Tibial nerve (tissue), 4 donors: ENCODE measurements around the gene TMEM109. TPM values are rescaled to one million over a fixed set of nuclear protein-coding genes. Genes with fewer than 3 reads are reported as not detected.

Experiments
- DNase-seq, 2 donors: peaks; one replicate each; pipeline ENCODE4 v3.0.0-alpha.2; 2019; ENCODE audit warnings: low spot score in 2 of 2
- H3K27ac ChIP-seq, 4 donors: fragments of 200-600 bp; sonication (generic) in 3 of 4; one replicate each; pipeline ENCODE4 v1.5.1; 2017 to 2019; ENCODE audit warnings: mild to moderate bottlenecking in 1 of 4
- H3K27me3 ChIP-seq, 2 donors: fragments of 200-600 bp; sonication (generic) in 1 of 2; one replicate each; pipeline versions ENCODE4 v1.5.1 to v1.6.0; 2017 to 2019
- H3K36me3 ChIP-seq, 3 donors: fragments of 200-600 bp; sonication (generic); one replicate each; pipeline ENCODE4 v1.5.1; 2018 to 2019
- H3K4me1 ChIP-seq, 4 donors: fragments of 200-600 bp; sonication (generic) in 3 of 4; one replicate each; pipeline ENCODE4 v1.5.1; 2017 to 2019
- H3K4me3 ChIP-seq, 4 donors: fragments of 200-600 bp; sonication (generic) in 3 of 4; one replicate each; pipeline ENCODE4 v1.5.1; 2017 to 2019; ENCODE audit warnings: mild to moderate bottlenecking in 1 of 4, moderate library complexity in 1 of 4
- H3K9me3 ChIP-seq, 4 donors: fragments of 200-600 bp; sonication (generic) in 3 of 4; one replicate each; pipeline ENCODE4 v1.5.1; 2017 to 2019
- EP300 ChIP-seq, 2 donors: sonication (generic); formaldehyde crosslinking; IDR thresholded peaks; one replicate each; pipeline ENCODE4 v1.6.1; 2017; ENCODE audit warnings: antibody characterized with exemption in 2 of 2, mild to moderate bottlenecking in 1 of 2
- POLR2A ChIP-seq, 2 donors: fragments of 450-650 bp; IDR thresholded peaks; one replicate each; pipeline ENCODE4 v1.6.1; 2017; ENCODE audit warnings: antibody characterized with exemption in 2 of 2, mild to moderate bottlenecking in 2 of 2, moderate library complexity in 2 of 2
- WGBS, 2 donors: methylation state at CpG; one replicate each; pipeline ENCODE4 v1.1.5; 2018; 5-methylcytosine and 5-hydroxymethylcytosine counted together
- total RNA-seq, 4 donors: library from RNA; depleted of rRNA; stranded (reverse); fragments of >200 nt; gene quantifications; one replicate each; pipeline ENCODE4 v1.1.0, GENCODE V29; 2016
- TF ChIP-seq, protein P1 (sequence below), 5 experiments: fragments of 200-600 bp in 3 of 5; fragments of 450-650 bp in 2 of 5; sonication (generic) in 3 of 5; IDR thresholded peaks; one replicate each; pipeline ENCODE4 v1.5.1; 2016 to 2019; ENCODE audit warnings: antibody characterized with exemption in 5 of 5, mild to moderate bottlenecking in 3 of 5, moderate library complexity in 2 of 5

Gene TMEM109
- total RNA-seq, 4 donors from 2014 or later, result 173 to 300 (median 197) TPM

GRCh38 chr11:60934124-60934789, 20.3 kb downstream of the TMEM109 start:
- DNase-seq, result no peak

DNA sequence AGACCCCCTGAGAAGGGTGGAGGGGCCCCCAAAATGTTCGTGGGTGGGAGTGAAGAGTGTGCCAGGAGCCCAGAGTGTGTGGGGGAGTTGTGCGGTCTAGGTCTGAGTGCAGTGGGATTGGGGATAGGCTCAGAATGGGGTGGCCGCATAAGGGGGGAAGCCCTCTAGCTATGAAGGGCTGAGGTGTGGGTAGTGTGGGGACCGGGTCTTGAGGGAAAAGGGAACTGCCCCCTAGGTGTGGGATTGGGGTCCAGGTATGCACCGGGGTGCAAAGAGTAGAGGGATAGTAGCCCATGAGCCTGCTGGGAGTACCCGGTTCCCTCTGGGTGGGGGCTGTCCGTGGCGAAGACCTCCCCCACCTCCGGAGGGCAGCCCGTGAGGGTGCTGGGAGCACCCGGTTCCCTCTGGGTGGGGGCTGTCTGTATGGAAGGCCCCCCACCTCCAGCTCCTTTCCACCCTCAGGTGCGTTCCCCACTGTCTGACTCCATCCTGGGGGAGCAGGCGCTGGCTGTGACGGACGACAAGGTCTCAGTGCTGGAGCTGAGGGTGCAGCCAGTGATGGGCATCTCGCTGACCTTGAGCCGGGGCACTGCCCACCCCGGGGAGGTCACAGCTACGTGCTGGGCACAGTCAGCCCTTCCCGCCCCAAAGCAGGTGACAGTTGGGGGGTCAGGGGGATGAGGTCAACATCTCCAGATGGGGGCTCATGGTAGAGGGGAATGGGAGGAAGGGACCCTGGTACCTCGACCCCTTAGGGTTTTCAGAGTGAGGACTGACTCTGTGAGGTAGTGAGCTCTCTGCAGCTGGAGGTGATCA, 21.0 kb downstream of the TMEM109 start:
- peaks cover 0 to 15% (median 0%) of the 10 kb centered on the region in 4 donors for H3K4me1 ChIP-seq
- 73 to 78% methylated on average over 21 of the region's 21 CpGs for WGBS, 2 donors
- no peak for DNase-seq
- no peaks in the 10 kb centered on the region for H3K27me3 ChIP-seq
- H3K9me3 ChIP-seq, result no peaks in the 10 kb centered on the region
- no peak overlapping the region for H3K27ac ChIP-seq
- H3K4me3 ChIP-seq, result no peak overlapping the region
- TF ChIP-seq EP300 (IDR thresholded peaks at IDR 0.05) (no peak), POLR2A (IDR thresholded peaks at IDR 0.05) (no peak)
- TF ChIP-seq, protein P1, sequence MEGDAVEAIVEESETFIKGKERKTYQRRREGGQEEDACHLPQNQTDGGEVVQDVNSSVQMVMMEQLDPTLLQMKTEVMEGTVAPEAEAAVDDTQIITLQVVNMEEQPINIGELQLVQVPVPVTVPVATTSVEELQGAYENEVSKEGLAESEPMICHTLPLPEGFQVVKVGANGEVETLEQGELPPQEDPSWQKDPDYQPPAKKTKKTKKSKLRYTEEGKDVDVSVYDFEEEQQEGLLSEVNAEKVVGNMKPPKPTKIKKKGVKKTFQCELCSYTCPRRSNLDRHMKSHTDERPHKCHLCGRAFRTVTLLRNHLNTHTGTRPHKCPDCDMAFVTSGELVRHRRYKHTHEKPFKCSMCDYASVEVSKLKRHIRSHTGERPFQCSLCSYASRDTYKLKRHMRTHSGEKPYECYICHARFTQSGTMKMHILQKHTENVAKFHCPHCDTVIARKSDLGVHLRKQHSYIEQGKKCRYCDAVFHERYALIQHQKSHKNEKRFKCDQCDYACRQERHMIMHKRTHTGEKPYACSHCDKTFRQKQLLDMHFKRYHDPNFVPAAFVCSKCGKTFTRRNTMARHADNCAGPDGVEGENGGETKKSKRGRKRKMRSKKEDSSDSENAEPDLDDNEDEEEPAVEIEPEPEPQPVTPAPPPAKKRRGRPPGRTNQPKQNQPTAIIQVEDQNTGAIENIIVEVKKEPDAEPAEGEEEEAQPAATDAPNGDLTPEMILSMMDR (IDR thresholded peaks at IDR 0.05), result no peak
- peaks cover 0 to 63% (median 6%) of the 10 kb centered on the region in 3 donors for H3K36me3 ChIP-seq

More at GRCh38 chr11:60934124-60934789, 20.3 kb downstream of the TMEM109 start:
- H3K27ac ChIP-seq, result no peak overlapping the region
- H3K4me1 ChIP-seq, result peaks cover 0 to 15% (median 0%) of the 10 kb centered on the region in 4 donors
- H3K9me3 ChIP-seq, result no peaks in the 10 kb centered on the region
- H3K4me3 ChIP-seq, result no peak overlapping the region
- WGBS, 2 donors, result 84 to 85% methylated on average over 43 to 57 of the region's 57 CpGs
- TF ChIP-seq, protein P1 (IDR thresholded peaks at IDR 0.05), result no peak
- TF ChIP-seq EP300 (IDR thresholded peaks at IDR 0.05) (no peak), POLR2A (IDR thresholded peaks at IDR 0.05) (no peak)
- peaks cover 0 to 62% (median 4%) of the 10 kb centered on the region in 3 donors for H3K36me3 ChIP-seq
- H3K27me3 ChIP-seq, result no peaks in the 10 kb centered on the region

GRCh38 chr11:60935676-60936442, 21.9 kb downstream of the TMEM109 start:
- WGBS, 2 donors, result 80 to 83% methylated on average over 20 to 27 of the region's 27 CpGs
- Histone ChIP-seq H3K9me3 (no peaks in the 10 kb centered on the region), H3K27me3 (no peaks in the 10 kb centered on the region), H3K4me3 (no peak overlapping the region), H3K27ac (peak overlapping the region in 1 of 4 donors; percentile 33), H3K4me1 (peaks cover 0 to 15% (median 0%) of the 10 kb centered on the region in 4 donors), H3K36me3 (peaks cover 0 to 63% (median 6%) of the 10 kb centered on the region in 3 donors)
- DNase-seq, result no peak
- TF ChIP-seq POLR2A (IDR thresholded peaks at IDR 0.05) (no peak), EP300 (IDR thresholded peaks at IDR 0.05) (no peak)
- TF ChIP-seq, protein P1 (IDR thresholded peaks at IDR 0.05), result no peak

DNA sequence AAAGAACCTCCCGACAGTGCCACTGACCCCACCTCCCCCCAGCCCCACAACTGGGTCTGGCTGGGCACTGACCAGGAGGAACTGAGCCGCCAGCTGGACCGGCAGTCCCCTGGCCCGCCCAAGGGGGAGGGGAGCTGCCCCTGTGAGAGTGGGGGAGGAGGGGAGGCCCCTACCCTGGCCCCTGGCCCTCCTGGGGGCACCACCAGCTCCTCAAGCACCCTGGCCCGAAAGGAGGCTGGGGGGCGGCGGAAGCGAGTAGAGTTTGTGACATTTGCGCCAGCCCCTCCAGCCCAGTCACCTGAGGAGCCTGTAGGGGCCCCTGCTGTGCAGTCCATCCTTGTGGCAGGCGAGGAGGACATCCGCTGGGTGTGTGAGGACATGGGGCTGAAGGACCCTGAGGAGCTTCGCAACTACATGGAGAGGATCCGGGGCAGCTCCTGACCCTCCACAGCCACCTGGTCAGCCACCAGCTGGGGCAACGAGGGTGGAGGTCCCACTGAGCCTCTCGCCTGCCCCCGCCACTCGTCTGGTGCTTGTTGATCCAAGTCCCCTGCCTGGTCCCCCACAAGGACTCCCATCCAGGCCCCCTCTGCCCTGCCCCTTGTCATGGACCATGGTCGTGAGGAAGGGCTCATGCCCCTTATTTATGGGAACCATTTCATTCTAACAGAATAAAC, 22.6 kb downstream of the TMEM109 start:
- TF ChIP-seq EP300 (IDR thresholded peaks at IDR 0.05) (no peak), POLR2A (IDR thresholded peaks at IDR 0.05) (no peak)
- TF ChIP-seq, protein P1 (IDR thresholded peaks at IDR 0.05), result no peak

More for the DNA sequence above, 22.6 kb downstream of the TMEM109 start:
- Histone ChIP-seq H3K27ac (peak overlapping the region in 1 of 4 donors; percentile 25), H3K9me3 (no peaks in the 10 kb centered on the region), H3K4me3 (no peak overlapping the region), H3K27me3 (no peaks in the 10 kb centered on the region), H3K4me1 (peaks cover 0 to 15% (median 0%) of the 10 kb centered on the region in 4 donors), H3K36me3 (peaks cover 0 to 63% (median 6%) of the 10 kb centered on the region in 3 donors)
- no peak for DNase-seq
- WGBS, 2 donors, result 79 to 81% methylated on average over 7 to 14 of the region's 18 CpGs
